ENCODE results near the gene ZFP42.

GRCh38 chr4:187972135-187972534 is 23.4 kb upstream of the ZFP42 start:
- TF ChIP-seq CTCF (IDR thresholded peaks at IDR 0.05; ENCODE audit: control extremely low read depth in 1 of 3, insufficient read depth in 1 of 3, low read depth in 1 of 3, low read length in 3 of 3) (no peak), TCF12 (IDR thresholded peaks at IDR 0.05; ENCODE audit: low read depth, low read length) (no peak), GABPA (IDR thresholded peaks at IDR 0.05; ENCODE audit: borderline replicate concordance, insufficient read depth, low read length) (no peak), ATF3 (IDR thresholded peaks at IDR 0.05; ENCODE audit: insufficient read depth, low read depth, low read length) (no peak), BCL11A (IDR thresholded peaks at IDR 0.05; ENCODE audit: low read depth in 2 of 2, low read length in 2 of 2) (no peak), MAX (IDR thresholded peaks at IDR 0.05) (no peak), JUND (IDR thresholded peaks at IDR 0.05; ENCODE audit: low read length) (no peak), CTBP2 (IDR thresholded peaks at IDR 0.05; ENCODE audit: borderline replicate concordance, insufficient read depth, insufficient read length, low read length) (no peak), EZH2 (IDR thresholded peaks at IDR 0.05; ENCODE audit: low read depth, low read length, severe bottlenecking) (no peak), HDAC6 (IDR thresholded peaks at IDR 0.05; ENCODE audit: low read depth, low read length) (no peak), E2F6 (IDR thresholded peaks at IDR 0.05) (no peak), POLR2A (IDR thresholded peaks at IDR 0.05; ENCODE audit: control extremely low read depth in 1 of 2, low read depth in 2 of 2, low read length in 2 of 2) (no peak)
